Endothelial cell of umbilical vein (primary cell): Measurements from ENCODE around the gene SMPD1. TPM values are rescaled to one million over a fixed set of nuclear protein-coding genes. Genes with fewer than 3 reads are reported as not detected.

Experiments used
- BruUV-seq: library from RNA; stranded (reverse); fragments of 400-500 nt; replicated peaks from 2 replicates; lab custom pipeline; 2021; lab: Mats Ljungman, UMichigan
- CTCF ChIA-PET: fragments of 300-600, 350-600 bp; sonication (Branson Sonifier 250); formaldehyde crosslinking; loops from one replicate; lab custom pipeline; 2021; ENCODE audit warnings: antibody characterized with exemption, inconsistent platforms; lab: Charles Lee
- POLR2A ChIA-PET: fragments of 300-600, 350-600 bp; sonication (Branson Sonifier 250); formaldehyde crosslinking; loops from one replicate; lab custom pipeline; 2021; ENCODE audit warnings: antibody characterized with exemption, inconsistent platforms; lab: Charles Lee
- DNase-seq: peaks from one replicate; pipeline ENCODE4 v3.0.0-alpha.2; 2011; ENCODE audit warnings: low read depth, low spot score
- FAIRE-seq: peaks from 2 replicates; lab custom pipeline; 2011; peaks lifted over from hg19 to GRCh38; lab: Jason Lieb, UNC
- H2AFZ ChIP-seq: 2 replicates; pipeline ENCODE4 v1.6.0; 2012; ENCODE audit warnings: low read depth, low read length, control low read depth, inconsistent platforms
- H3K27ac ChIP-seq: 2 replicates; pipeline ENCODE4 v1.5.1; 2011; ENCODE audit warnings: low read depth, mild to moderate bottlenecking, control low read depth, low read length, moderate library complexity; ENCODE audit not compliant: insufficient read depth
- H3K27me3 ChIP-seq, 2 experiments: 2 replicates each; pipeline versions ENCODE4 v1.6.0 to v1.6.1; 2011; ENCODE audit warnings: low read length in 2 of 2, mixed read lengths in 1 of 2; ENCODE audit not compliant: control insufficient read depth in 2 of 2, insufficient read depth in 2 of 2
- H3K36me3 ChIP-seq, 2 experiments: 2 replicates in 1 of 2; 3 replicates in 1 of 2; pipeline ENCODE4 v1.5.1; 2011; ENCODE audit warnings: low read length in 2 of 2, mild to moderate bottlenecking in 1 of 2, moderate library complexity in 1 of 2; ENCODE audit not compliant: control insufficient read depth in 2 of 2, insufficient read depth in 2 of 2; ENCODE audit errors: extremely low read depth in 1 of 2
- H3K4me1 ChIP-seq: 3 replicates; pipeline ENCODE4 v1.5.1; 2011; ENCODE audit warnings: mild to moderate bottlenecking, low read length; ENCODE audit not compliant: control insufficient read depth, insufficient read depth; ENCODE audit errors: extremely low read depth
- H3K4me2 ChIP-seq: 2 replicates; pipeline ENCODE4 v1.6.1; 2011; ENCODE audit warnings: low read length, control low read depth, mixed read lengths; ENCODE audit not compliant: insufficient read depth
- H3K4me3 ChIP-seq, 3 experiments: fragments of 200-600 bp in 1 of 3; sonication (generic), shearing (Covaris generic) in 1 of 3; replicated peaks in 1 of 3; 2 replicates each; pipeline ENCODE4 v1.5.1; 2011 to 2016; ENCODE audit warnings: control low read depth in 3 of 3, low read length in 3 of 3, mild to moderate bottlenecking in 2 of 3, inconsistent platforms in 1 of 3, low read depth in 1 of 3, moderate library complexity in 1 of 3; ENCODE audit not compliant: insufficient read depth in 1 of 3
- H3K79me2 ChIP-seq: 2 replicates; pipeline ENCODE4 v1.6.0; 2012; ENCODE audit warnings: low read length, inconsistent platforms; ENCODE audit not compliant: control insufficient read depth, insufficient read depth
- H3K9ac ChIP-seq: replicated peaks from 2 replicates; pipeline ENCODE3; 2011; ENCODE audit warnings: low read length, control low read depth; ENCODE audit not compliant: insufficient read depth; ENCODE audit errors: extremely low read depth
- H3K9me1 ChIP-seq: replicated peaks from 3 replicates; pipeline ENCODE4 v1.6.0; 2011; ENCODE audit warnings: mild to moderate bottlenecking, low read length; ENCODE audit not compliant: control insufficient read depth, insufficient read depth; ENCODE audit errors: extremely low read depth
- H3K9me3 ChIP-seq: replicated peaks from 2 replicates; pipeline ENCODE4 v1.5.1; 2012; ENCODE audit warnings: low read length, inconsistent platforms; ENCODE audit not compliant: control insufficient read depth, insufficient read depth
- H4K20me1 ChIP-seq: replicated peaks from 2 replicates; pipeline ENCODE3; 2011; ENCODE audit warnings: mild to moderate bottlenecking, low read length; ENCODE audit not compliant: control insufficient read depth, insufficient read depth; ENCODE audit errors: extremely low read depth
- EZH2 ChIP-seq: IDR thresholded peaks from 2 replicates; pipeline ENCODE4 v1.6.1; 2012; ENCODE audit warnings: borderline replicate concordance, low read depth, mild to moderate bottlenecking, moderate library complexity, low read length, inconsistent platforms; ENCODE audit not compliant: severe bottlenecking
- FOS ChIP-seq: IDR thresholded peaks from 2 replicates; pipeline ENCODE4 v1.6.1; 2011; ENCODE audit warnings: mild to moderate bottlenecking, low read length, moderate library complexity, borderline replicate concordance; ENCODE audit not compliant: insufficient read depth
- GATA2 ChIP-seq: IDR thresholded peaks from 2 replicates; pipeline ENCODE4 v1.7.0; 2011; ENCODE audit warnings: low read depth, mild to moderate bottlenecking, moderate library complexity, mixed read lengths, low read length; ENCODE audit not compliant: insufficient read length, insufficient read depth
- JUN ChIP-seq: IDR thresholded peaks from 2 replicates; pipeline ENCODE4 v1.6.1; 2011; ENCODE audit warnings: borderline replicate concordance, low read depth; ENCODE audit not compliant: insufficient read length, insufficient read depth
- MYC ChIP-seq: IDR thresholded peaks from one replicate; pipeline ENCODE4 v1.6.1; 2011; ENCODE audit warnings: mild to moderate bottlenecking, low read depth, low read length
- POLR2A ChIP-seq: IDR thresholded peaks from 2 replicates; pipeline ENCODE4 v1.6.1; 2012; ENCODE audit warnings: low read depth, mild to moderate bottlenecking, control low read depth, low read length
- POLR2AphosphoS5 ChIP-seq: IDR thresholded peaks from 2 replicates; pipeline ENCODE4 v1.6.1; 2012; ENCODE audit warnings: low read depth, mild to moderate bottlenecking, control low read depth, low read length, moderate library complexity; ENCODE audit not compliant: insufficient read depth
- dilution Hi-C: fragments of 300-500 bp; cut with MboI; formaldehyde crosslinking; loops from one replicate; pipeline ENCODE4 v1.15.0; 2019; ENCODE audit warnings: low sequenced_read_pairs; ENCODE audit not compliant: extremely low pct_ligation_motif_present
- intact Hi-C: fragments of 100-400 bp; cut with micrococcal nuclease; formaldehyde crosslinking; loops from one replicate; pipeline ENCODE4 v1.10.0; 2022
- polyA plus RNA-seq, 4 experiments: library from polyadenylated mRNA; depleted of rRNA in 3 of 4; stranded (reverse) in 3 of 4; unstranded in 1 of 4; fragments of >200 nt; gene quantifications; 2 replicates each; pipeline versions ENCODE4 v1.2.1 to v1.2.3, GENCODE V29; 2011 to 2012; ENCODE audit warnings: missing spikeins in 1 of 4
- total RNA-seq: library from RNA; stranded (reverse); gene quantifications from 2 replicates; pipeline ENCODE4 v1.2.3, GENCODE V29; 2021
- TF ChIP-seq, protein P1 (sequence below): IDR thresholded peaks from 2 replicates; pipeline ENCODE4 v1.6.1; 2011; ENCODE audit not compliant: insufficient read depth, insufficient read length
- TF ChIP-seq, protein P2 (sequence below), 2 donors: IDR thresholded peaks; 1 replicate in 1 of 2; 2 replicates in 1 of 2; pipeline ENCODE4 v1.5.1; 2011; ENCODE audit warnings: low read length in 2 of 2, mild to moderate bottlenecking in 2 of 2, moderate library complexity in 2 of 2, control low read depth in 1 of 2, inconsistent platforms in 1 of 2, low read depth in 1 of 2; ENCODE audit not compliant: insufficient read depth in 1 of 2; ENCODE audit errors: extremely low read depth in 1 of 2

The SMPD1 gene
- total and polyA plus RNA-seq, 2 donors (not counting 3 experiments of a cell fraction or from before 2014, with no cell fraction given): 58.9 to 93.6 TPM

DNA sequence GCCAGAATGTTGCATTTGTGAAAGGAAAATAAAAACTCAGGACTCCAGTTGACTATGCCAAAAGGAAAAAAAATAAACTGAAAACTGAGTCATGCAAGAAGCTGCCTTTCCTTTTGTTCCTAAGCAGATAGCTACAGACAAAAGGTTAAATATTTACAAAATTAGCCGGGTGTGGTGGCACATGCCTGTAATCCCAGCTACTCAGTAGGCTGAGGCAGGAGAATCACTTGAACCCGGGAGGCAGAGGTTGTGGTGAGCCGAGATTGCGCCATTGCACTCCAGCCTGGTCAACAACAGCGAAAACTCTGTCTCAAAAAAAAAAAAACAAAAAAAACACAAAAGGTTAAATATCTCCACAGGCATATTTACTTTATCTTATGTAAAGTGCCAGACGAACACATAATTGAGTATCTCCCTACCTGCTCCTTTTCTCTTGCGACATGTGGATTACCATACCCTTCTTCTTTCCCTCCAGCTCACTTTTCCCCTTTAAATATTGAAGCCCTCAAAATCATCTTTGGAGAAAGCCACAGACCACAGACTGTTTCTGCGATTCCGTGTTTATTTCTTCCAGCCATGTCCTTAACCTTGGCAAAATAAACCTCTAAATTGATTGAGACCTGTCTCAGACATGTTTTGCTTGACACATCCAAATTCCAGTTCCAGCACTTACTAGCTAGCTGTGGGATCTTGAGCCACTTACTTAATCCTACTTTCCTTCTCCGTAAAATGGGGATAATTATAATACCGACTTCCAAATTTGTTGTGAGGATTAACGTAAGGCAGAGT, 2.3 kb upstream of the SMPD1 start:
- intact Hi-C loops: no loop called here
- FAIRE-seq (peak; percentile 55), DNase-seq (peak; percentile 65)
- Histone ChIP-seq H3K9me1 (no peaks in the 10 kb centered on the region), H3K27me3 (no peaks in the 10 kb centered on the region), H3K27ac (peak overlapping the region; percentile 31), H2AFZ (peak overlapping the region; percentile 53), H3K9me3 (no peaks in the 10 kb centered on the region), H3K4me2 (peak overlapping the region; percentile 88), H3K36me3 (no peaks in the 10 kb centered on the region), H3K4me1 (peaks cover 33% of the 10 kb centered on the region), H3K79me2 (peaks cover 4% of the 10 kb centered on the region), H4K20me1 (no peaks in the 10 kb centered on the region), H3K4me3 (no peak overlapping the region), H3K9ac (peak overlapping the region; percentile 22)
- CTCF ChIA-PET: interaction anchor here (0.6 to 4.7 kb wide), 9 partner anchors 10 to 550 kb away, joined by 3 to 115 read pairs (median 5); no protein-coding TSS in a partner anchor
- no peak for TF ChIP-seq EZH2
- no peak for TF ChIP-seq MYC
- TF ChIP-seq FOS: peak; percentile 46
- no peak for TF ChIP-seq GATA2
- TF ChIP-seq POLR2AphosphoS5: no peak
- dilution Hi-C loops: no loop called here
- POLR2A ChIA-PET: no interaction called here
- BruUV-seq: no TSS peak

DNA sequence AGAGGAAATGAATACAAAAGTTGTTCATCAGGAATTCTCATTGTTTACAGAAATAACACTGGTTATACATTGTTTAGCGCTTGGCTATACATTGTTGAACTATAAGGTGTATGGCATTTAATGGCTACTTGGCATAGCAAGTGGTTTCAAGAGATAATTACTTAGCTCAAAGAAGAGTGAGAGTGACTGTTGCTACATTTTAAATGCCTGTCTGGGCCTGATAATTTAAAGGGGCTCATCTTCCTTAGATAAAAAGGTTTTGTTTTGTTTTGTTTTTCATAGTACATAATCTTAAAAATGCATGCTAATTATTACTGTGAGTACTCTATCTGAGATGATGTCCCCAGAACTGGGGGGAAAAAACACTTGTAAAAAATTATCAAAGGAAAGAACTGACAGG, 1.5 kb upstream of the SMPD1 start:
- H3K4me2 ChIP-seq: peak overlapping the region; percentile 88
- H2AFZ ChIP-seq: peak overlapping the region; percentile 53
- TF ChIP-seq POLR2AphosphoS5 (no peak), FOS (no peak), POLR2A (no peak), MYC (no peak), GATA2 (no peak), EZH2 (no peak), JUN (no peak)
- TF ChIP-seq, protein P1, sequence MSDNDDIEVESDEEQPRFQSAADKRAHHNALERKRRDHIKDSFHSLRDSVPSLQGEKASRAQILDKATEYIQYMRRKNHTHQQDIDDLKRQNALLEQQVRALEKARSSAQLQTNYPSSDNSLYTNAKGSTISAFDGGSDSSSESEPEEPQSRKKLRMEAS: no peak
- TF ChIP-seq, protein P2, sequence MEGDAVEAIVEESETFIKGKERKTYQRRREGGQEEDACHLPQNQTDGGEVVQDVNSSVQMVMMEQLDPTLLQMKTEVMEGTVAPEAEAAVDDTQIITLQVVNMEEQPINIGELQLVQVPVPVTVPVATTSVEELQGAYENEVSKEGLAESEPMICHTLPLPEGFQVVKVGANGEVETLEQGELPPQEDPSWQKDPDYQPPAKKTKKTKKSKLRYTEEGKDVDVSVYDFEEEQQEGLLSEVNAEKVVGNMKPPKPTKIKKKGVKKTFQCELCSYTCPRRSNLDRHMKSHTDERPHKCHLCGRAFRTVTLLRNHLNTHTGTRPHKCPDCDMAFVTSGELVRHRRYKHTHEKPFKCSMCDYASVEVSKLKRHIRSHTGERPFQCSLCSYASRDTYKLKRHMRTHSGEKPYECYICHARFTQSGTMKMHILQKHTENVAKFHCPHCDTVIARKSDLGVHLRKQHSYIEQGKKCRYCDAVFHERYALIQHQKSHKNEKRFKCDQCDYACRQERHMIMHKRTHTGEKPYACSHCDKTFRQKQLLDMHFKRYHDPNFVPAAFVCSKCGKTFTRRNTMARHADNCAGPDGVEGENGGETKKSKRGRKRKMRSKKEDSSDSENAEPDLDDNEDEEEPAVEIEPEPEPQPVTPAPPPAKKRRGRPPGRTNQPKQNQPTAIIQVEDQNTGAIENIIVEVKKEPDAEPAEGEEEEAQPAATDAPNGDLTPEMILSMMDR (IDR thresholded peaks at IDR 0.05; ENCODE audit: extremely low read depth in 1 of 2, insufficient read depth in 1 of 2, low read depth in 1 of 2, low read length in 2 of 2): no peak
- H3K79me2 ChIP-seq: peaks cover 4% of the 10 kb centered on the region
- no peaks in the 10 kb centered on the region for H3K9me1 ChIP-seq
- H3K36me3 ChIP-seq: no peaks in the 10 kb centered on the region
- no TSS peak for BruUV-seq
- no peak overlapping the region for H3K9ac ChIP-seq
- POLR2A ChIA-PET: no interaction called here
- CTCF ChIA-PET: interaction anchor here (0.8 to 4.7 kb wide), 4 partner anchors 11 to 55 kb away, joined by 3 to 115 read pairs (median 14); no protein-coding TSS in a partner anchor
- DNase-seq (peak; percentile 9), FAIRE-seq (no peak)
- dilution Hi-C loops: no loop called here
- intact Hi-C loops: no loop called here
- peaks cover 33% of the 10 kb centered on the region for H3K4me1 ChIP-seq
- H3K27me3 ChIP-seq: no peaks in the 10 kb centered on the region
- no peaks in the 10 kb centered on the region for H4K20me1 ChIP-seq
- H3K4me3 ChIP-seq: no peak overlapping the region
- H3K27ac ChIP-seq: no peak overlapping the region
- H3K9me3 ChIP-seq: no peaks in the 10 kb centered on the region
